HG02678 (cell line): ENCODE results near the gene C6orf163.
"Not testable (repeated sequence)": the region's sequence is repeated elsewhere in the genome, so short reads cannot be mapped to it uniquely, and the experiment has no call there.

Source experiments
- ATAC-seq: cut with Tn5 transposase; IDR thresholded peaks from one replicate; pipeline ENCODE4 v1.9.1; 2021; ENCODE audit warnings: mild to moderate bottlenecking, moderate library complexity; ENCODE audit not compliant: unreplicated experiment

C6orf163 gene

GRCh38 chr6:87344731-87345130 lies at the start of gene C6orf163:
Gene C6orf163 (plus strand): TSS chr6:87344813. CDS start chr6:87345100, 287 bp downstream.
- no peak for ATAC-seq

DNA sequence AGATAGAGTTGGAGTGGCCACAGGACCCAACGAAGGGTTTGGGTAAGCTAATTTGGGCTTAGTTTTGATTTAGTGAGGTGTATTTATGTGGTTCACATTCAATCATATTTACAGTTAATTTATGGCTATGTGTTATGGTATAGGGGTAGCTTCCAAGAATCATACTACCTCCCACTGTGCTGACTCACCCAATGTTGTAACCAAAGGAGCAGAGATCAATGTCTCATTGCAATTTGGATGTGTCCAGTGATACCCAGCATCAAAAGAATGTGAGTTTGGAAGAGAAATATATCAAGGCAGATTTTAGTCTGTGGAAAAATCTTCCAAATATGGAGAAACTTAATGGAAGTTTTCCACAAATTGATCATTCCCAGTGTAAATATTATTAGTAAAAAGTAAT lies 47.5 kb upstream of the C6orf163 start:
- no peak for ATAC-seq

- not testable (repeated sequence) for ATAC-seq
These were observed 43.3 kb upstream of the C6orf163 start for GRCh38 chr6:87301277-87301676.

GRCh38 chr6:87308970-87309369 lies 35.6 kb upstream of the C6orf163 start:
- ATAC-seq: no peak

- no peak for ATAC-seq
These were observed 31.8 kb upstream of the C6orf163 start for GRCh38 chr6:87312860-87313259.

GRCh38 chr6:87315071-87315470 lies 29.5 kb upstream of the C6orf163 start:
- no peak for ATAC-seq

- no peak for ATAC-seq
These were observed 25.2 kb upstream of the C6orf163 start for GRCh38 chr6:87319271-87319987.

DNA sequence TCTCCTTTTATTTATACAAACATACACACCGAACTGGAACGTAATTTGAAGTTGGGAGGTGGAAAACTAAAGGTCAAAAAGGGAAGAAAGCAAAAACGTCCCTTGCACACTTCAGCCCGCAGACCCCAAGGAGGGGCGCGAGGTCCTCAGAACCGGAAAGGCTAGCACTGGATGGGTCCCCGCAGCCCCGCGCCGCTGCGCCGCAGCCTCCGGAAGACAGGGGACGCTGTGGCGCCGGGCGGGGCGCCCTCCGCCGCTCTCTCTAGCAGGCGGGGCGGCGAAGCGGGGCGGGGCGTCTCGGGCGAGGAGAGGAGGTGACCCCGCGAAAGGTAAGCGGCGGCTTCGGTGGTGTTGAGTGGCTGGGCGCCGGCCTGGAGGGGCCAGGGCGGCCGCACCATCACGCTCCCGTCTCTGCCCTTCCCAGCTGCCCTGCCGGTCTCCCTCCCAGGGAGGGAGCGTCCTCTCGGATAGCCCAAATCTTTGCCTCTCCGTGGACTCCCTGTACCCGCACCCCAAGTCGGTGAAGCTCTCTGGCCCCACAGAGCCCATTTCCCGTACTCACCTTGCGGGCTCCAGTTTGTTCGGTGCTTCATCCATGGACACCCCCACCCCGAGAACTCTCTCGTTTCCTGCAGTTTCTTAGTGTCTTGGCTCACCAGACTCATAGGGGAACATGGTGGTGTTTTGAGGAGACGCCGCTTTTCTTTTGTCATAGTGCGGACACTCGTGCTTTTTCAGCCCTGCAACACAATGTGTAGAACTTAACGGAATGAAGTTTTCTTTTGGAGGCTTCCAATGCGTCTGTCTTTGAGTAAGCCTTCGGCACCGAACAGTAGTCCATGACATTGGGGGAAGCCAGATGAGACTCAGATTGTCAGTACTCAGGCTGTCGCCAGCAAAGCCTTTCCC lies 22.1 kb upstream of the C6orf163 start, which contains the start of gene SMIM8:
Gene SMIM8 (plus strand): TSS at position 285 of the 909 bp plus-strand sequence. CDS start 14,444 bp downstream, outside the sequence.
- ATAC-seq: peak; percentile 100

DNA sequence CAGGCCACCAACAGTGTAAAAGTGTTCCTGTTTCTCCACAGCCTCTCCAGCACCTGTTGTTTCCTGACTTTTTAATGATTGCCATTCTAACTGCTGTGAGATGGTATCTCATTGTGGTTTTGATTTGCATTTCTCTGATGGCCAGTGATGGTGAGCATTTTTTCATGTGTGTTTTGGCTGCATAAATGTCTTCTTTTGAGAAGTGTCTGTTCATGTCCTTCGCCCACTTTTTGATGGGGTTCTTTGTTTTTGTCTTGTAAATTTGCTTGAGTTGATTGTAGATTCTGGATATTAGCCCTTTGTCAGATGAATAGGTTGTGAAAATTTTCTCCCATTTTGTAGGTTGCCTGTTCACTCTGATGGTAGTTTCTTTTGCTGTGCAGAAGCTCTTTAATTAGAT lies 20.7 kb upstream of the C6orf163 start:
- ATAC-seq: not testable (repeated sequence)

DNA sequence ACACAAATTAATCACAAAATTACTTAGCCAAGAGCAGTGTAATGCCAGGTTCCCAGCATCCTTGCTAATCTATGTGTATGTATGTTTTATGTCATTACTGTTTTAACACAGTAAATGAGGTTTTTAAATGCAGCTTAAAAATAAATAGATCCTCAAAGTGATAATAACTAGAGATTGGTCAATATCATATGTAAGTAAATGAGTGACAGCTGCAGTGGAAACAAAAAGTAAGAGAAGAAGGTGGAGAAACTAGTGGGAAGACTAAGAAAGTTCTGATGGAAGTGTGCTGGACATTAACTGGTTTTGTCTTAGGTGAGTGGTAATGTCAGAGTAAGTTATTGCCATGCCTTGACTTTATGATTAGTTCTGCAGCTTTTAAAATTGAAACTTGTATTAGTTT lies 13.7 kb upstream of the C6orf163 start:
- ATAC-seq: no peak

DNA sequence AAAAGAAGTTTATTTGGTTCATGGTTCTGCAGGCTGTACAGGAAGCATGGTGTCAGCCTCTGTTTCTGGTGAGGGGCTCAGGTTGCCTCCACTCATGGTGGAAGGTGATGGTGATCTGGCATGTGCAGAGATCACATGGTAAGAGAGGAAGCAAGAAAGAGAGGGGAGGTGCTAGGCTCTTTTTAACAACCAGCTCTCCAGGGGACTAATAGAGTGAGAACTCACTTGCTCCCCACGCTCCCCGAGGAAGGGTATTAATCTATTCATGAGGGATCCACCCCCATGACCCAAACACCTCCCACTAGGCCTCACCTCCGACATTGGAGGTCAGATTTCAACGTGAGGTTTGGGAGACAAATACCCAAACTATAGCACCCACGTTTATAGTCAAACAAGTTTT lies 11.6 kb upstream of the C6orf163 start:
- ATAC-seq: no peak

DNA sequence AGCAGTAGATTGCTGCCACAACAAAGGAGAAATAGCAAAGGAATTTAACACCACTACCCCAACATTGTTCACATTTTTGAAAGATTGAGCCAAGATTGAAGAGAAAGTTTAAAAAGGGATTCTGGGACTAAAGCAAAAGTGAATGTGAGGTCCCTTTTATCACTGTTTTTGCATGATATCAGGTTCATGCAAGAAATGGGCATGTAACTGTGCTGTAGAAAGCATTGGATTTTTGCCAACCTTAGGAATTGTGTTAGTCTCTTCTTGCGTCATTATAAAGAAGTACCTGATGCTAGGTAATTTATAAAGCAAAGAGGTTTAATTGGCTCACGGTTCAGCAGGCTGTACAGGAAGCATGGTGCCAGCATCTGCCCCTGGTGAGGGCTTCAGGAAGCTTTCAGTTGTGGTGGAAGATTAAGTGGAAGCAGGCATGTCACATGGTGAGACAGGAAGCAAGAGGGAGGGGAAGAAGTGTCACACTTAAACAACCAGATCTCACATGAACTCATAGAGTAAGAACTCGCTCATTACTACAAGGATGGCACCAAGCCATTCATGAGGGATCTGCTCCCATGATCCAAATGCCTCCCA lies 10.9 kb upstream of the C6orf163 start:
- no peak for ATAC-seq

DNA sequence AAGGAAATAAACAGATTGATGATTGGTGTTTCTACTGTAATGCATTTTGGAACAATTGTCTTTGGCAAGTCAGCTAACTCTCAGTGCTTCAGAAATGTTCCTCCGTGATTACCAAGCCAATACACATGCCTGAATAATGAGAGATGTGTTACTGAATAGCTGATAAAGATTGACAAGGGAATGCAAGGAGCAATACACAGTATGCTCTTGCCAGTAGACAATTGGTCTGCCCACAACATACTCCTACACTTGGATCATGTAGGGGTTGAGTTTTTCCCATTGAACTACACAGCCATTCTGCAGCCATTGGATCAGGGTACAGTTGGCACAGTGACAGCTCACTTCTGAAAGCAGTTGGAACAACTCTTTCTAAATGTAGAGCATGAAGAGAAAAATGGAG lies 9.9 kb upstream of the C6orf163 start:
- no peak for ATAC-seq

DNA sequence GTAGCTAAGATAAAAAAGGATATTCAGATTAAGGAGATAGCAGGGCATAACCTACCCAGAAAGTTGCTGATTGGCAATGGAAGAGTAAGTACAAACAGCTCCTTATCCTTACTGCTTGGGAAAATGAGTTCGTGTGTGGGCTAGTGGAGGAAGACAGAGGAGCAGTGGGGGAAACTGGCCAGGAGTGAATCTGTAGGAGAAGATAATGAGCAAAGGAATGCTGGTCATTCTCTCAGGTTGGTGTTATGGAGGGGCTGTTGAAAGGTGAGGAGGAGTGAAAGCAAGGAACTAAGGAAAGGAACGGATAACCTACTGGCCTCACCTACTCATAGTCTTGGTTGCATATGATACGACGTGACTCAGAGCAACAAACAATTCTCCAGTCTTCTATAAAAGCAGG lies 8.2 kb upstream of the C6orf163 start:
- ATAC-seq: no peak

- no peak for ATAC-seq
These were observed 4.4 kb upstream of the C6orf163 start for GRCh38 chr6:87340230-87340629.

- no peak for ATAC-seq
These were observed 3.5 kb upstream of the C6orf163 start for GRCh38 chr6:87341158-87341557.

DNA sequence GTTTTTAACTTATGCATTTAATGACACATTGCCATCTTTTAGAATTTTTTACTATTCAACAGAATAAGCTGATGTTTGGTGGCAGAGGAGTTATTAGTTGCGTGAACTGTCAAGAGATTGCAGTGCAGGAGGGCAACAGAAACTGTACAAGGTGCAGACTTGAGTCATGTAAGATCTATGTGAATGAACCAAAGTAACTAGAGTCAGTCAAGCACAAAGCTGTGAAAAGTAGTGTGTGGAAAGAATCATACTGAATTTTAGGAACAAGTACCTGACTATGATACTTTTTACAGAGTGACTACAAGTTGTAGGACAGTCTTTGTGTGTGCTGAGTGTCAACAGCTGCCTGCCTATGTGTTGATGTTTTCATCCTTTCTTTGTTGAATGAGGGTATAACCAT lies 2.7 kb upstream of the C6orf163 start:
- peak; percentile 88 for ATAC-seq

DNA sequence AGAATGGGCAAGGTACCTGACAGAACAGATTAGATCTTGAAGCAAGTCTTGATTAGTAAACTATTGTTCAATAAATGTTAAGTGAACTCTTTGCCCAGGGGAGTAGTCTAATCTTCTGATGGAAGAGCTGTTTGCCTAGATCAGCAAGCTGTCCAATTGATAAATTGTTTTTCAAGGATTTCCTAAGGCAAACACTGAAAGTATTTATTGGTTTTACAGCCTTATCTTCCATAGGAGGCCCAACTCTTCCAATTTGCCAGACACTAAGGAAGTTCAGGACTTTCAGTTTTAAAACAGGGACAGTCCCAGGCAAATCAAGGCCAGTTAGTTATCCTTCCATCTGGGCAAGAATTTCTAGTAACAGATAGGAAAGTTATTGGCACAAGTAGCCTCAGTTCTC lies 1.8 kb upstream of the C6orf163 start:
- no peak for ATAC-seq

- no peak for ATAC-seq
These were observed 2.1 kb downstream of the C6orf163 start for GRCh38 chr6:87346700-87347099.

- no peak for ATAC-seq
These were observed 5.3 kb downstream of the C6orf163 start for GRCh38 chr6:87349896-87350295.

DNA sequence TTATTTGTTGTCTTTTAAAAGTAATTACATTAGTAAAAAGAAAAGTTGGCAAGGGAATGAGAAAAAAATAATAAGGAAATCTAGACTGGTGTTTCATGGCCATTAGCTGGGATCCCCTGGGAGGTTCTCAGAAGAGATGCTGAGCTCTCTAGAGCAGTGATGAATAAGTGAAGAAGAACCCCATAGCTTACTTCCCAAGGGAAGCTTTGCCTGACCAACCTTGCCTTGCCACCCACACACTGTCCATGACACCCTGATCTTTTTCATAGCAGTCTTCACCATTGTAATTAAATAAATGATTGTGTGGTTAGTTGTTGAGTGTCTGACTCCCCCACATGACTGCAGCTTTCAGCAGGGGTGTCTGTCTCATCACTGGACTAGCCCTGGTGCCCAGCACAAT lies 5.9 kb downstream of the C6orf163 start:
- ATAC-seq: no peak

DNA sequence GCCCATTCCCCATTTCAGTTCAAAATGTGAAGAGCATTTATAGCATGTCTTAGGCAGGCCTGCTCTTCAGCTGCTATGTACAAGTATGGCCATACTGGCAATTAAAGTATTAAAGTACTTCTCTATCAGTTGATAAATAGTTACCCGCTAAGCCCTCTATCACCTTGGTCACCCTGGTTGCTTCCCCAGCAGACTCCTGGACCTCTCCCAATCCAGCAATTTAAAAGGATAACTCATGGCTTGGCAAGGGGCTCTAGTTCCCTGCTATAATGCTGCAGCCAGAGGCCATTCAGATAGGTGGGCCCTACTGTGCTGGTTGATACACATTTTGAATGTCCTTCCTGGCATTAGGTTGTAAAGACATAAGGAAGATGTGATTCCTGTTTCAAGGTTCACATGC lies 7.0 kb downstream of the C6orf163 start:
- ATAC-seq: no peak
